Endothelial cell of hepatic sinusoid (primary cell): ENCODE results near the gene TTLL8.

Experiments
- in situ Hi-C: cut with HindIII; loops from 2 replicates; pipeline ENCODE4 v1.10.0; 2017; ENCODE audit warnings: low sequenced_read_pairs

Gene TTLL8

GRCh38 chr22:50022171-50022819 is 35.8 kb downstream of the TTLL8 start:
- in situ Hi-C loops = no loop called here

DNA sequence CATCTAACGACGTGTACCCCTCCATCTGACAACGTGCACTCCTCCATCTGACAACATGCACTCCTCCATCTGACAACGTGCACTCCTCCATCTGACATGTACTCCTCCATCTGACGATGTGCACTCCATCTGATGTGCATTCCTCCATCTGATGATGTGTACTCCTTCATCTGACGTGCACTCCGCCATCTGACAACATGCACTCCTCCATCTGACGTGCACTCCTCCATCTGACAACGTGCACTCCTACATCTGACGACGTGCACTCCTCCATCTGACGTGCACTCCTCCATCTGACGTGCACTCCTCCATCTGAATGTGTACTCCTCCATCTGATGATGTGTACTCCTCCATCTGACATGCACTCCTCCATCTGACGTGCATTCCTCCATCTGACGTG is 37.5 kb downstream of the TTLL8 start:
- in situ Hi-C loops = no loop called here

DNA sequence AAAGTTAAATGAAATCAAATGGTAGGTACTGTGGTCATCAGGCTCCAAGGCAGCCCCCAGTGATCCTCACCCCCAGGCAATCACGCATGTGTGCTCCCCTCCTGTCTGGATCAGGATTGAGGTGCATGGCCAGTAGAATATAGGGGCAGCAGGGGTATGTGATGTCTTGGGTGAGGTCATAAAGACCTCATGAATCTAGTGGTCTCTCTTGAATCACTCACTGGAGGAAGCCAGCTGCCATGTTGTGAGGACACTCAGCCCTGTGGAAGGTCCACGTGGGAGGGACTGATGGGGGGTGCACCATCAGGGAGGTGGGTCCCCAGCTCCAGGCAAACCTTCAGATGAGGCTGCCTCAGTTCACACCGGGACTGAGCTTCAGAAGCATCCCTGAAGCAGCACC is 38.8 kb downstream of the TTLL8 start:
- in situ Hi-C loops = no loop called here

DNA sequence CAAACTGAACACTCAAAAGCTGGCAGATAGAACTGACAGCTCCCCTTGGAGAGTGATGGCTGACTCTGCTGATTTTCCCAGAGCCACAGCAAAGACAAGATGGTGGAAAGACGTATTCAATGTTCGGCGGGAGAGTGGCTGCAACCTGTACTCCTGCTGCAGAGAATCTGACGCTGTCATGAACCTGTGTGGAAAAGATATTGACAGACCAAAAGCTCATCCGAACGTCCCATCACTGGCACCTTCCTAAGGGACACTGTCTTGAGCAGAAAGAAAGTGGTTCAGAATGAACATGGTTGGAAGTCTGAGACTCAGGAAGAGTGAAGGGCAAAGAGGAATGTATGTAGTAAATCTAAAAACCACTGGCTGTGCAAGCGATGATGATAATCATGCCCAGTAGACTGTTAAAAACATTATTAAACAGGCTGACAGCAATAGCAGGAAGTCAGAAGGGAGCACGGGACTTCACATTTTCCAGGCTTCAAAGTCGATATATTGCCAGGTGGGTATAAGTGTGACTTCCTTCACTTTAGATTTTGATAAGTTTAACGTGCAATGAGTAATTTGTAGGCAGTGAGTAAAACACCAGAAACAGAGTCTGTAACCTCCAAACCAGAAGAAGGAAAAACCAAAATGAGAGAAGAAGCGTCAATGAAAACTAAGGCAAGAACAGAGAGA is 39.4 kb downstream of the TTLL8 start:
- in situ Hi-C loops = no loop called here

GRCh38 chr22:50017701-50018224 is 40.3 kb downstream of the TTLL8 start:
- in situ Hi-C loops = no loop called here

DNA sequence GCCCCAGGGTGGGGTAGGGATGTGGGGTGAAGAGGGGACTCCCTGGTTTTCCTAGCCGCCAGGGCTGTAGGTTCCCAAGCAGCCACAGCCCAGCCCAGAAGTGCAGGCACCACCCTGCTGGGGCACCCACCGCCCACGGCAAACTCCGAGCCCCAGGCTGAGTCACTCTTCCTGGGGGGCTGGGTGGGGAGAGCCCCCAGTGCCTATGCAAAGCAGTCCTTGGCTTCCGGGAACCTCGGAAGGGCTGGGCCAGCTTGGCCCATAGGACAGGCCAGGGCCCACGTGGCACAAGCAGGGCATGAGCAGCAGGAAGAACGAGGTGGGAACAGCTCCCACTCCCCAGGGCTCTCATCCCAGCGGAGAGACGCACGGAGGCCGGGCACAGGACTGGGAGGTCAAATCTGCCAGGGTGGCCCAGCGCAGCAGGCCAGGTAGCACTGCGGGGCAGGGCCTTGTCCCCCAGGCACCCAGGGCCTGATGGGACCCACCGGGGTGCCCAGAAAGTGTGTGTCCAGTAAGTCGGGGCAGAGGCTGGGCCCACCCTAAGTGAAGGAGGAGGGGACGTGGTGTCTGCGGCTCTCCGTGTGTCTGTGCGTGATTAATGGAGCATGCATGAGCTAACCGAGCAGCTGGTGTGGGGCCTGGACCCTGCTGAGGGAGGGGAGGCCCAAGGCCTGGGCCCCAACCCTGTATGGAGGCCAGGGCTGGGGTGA is 41.0 kb downstream of the TTLL8 start:
- in situ Hi-C loops = no loop called here

GRCh38 chr22:50016308-50016987 is 41.6 kb downstream of the TTLL8 start:
- in situ Hi-C loops = no loop called here

GRCh38 chr22:50015451-50016307 is 42.4 kb downstream of the TTLL8 start:
- in situ Hi-C loops = no loop called here

GRCh38 chr22:50014655-50015401 is 43.3 kb downstream of the TTLL8 start:
- in situ Hi-C loops = no loop called here

- in situ Hi-C loops = no loop called here
Measured at GRCh38 chr22:50014053-50014501, 44.0 kb downstream of the TTLL8 start.

GRCh38 chr22:50012211-50013181 is 45.6 kb downstream of the TTLL8 start, which contains the start of gene IL17REL:
TSS of gene IL17REL (minus strand) at chr22:50012765. CDS start at chr22:50012646, 119 bp downstream.
- in situ Hi-C loops = no loop called here

DNA sequence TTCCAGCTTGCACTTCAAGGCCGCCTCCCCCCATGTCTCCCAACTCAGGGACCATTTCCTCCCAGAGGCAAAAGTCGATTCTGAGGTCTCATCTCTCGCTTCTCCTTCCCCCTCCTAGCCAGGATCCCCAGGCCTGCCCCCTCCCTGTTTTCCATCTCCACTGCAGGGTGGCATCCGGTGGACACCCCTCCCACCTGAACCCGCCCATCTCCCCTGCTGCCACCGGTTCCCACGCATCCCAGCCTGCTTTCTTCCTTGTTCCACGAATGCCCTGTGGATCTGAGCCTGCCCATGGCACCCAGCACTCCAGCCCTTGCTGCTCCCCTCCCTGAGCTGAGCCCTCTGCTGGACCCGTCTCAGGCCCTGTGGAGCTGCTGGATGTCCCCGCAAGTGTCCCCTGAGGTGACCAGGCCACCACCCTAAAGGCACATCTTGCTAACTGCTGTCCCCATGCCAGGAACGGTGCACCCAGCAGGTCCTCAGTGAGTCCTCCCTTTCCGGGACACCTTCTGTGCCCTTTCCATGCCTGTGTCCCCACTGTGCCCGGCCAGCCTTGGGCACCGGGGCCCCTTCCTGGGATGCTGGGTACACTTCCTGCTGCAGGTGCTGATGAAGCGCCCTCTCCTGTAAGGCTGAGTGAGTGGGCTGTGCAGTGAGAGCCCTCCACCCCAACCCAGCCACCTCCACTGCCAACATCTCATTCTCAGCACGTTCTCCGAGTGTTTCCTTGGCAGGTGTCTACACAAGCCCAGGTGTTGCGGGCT is 46.5 kb downstream of the TTLL8 start:
- in situ Hi-C loops = no loop called here

GRCh38 chr22:50010676-50011446 is 47.2 kb downstream of the TTLL8 start:
- in situ Hi-C loops = no loop called here

DNA sequence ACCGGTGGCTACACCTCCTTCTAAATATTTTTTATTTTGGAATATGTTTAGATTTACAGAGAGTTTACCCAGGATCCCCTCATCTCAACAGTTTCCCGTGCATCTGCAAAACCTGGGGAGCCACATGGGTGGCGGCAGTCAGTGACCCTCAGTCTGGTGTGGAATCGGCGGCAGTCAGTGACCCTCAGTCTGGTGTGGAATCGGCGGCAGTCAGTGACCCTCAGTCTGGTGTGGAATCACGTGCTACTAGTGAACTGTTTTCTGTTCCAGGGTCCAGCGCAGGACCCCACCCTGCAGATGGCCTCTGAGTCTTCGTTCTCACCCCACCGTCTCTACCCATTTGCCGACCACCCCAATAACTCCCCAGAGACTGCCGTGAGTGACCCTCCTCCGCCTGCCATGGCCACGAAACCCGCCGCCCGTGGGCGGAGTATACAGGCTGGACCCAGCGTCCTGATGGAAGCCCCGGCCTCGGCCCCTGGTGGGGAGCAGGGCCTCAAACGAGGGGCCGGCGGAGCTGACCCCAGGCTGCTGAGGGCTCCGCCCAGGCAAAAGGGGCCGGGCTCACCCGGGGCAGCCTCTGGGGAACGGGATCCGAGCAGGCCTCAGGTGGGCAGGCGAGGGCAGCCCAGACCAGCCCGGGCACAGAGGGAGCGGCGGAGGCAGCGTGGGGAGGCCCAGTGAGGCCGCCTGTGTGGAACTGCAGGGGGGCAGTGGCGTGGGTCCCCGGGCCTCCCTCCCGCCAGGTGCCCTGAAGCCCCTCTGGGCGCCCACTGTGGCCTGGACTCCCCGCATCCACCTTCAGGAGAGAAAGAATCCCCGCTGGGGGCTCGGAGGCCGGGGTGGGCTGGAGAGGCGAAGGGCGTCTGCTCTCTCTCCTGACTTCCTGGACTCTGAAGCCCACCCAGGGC is 48.1 kb downstream of the TTLL8 start:
- in situ Hi-C loops = loop anchor here (5.0 kb wide), 1 partner anchor 88 kb away; no protein-coding TSS in a partner anchor

- in situ Hi-C loops = loop anchor here (5.0 kb wide), 1 partner anchor 87 kb away; no protein-coding TSS in a partner anchor
Measured at GRCh38 chr22:50009251-50009650, 48.8 kb downstream of the TTLL8 start.
